Ishikawa (cell line): ENCODE measurements around the gene NKX1-1.

Experiments
- CEBPB ChIP-seq: IDR thresholded peaks from 2 replicates; pipeline ENCODE4 v1.6.1; 2012
- CREB1 ChIP-seq: IDR thresholded peaks from 2 replicates; pipeline ENCODE4 v1.6.1; 2012; ENCODE audit warnings: low read depth
- EGR1 ChIP-seq: IDR thresholded peaks from 2 replicates; pipeline ENCODE4 v1.6.1; 2012
- EP300 ChIP-seq: IDR thresholded peaks from 2 replicates; pipeline ENCODE4 v1.6.1; 2012; ENCODE audit warnings: borderline replicate concordance
- FOXM1 ChIP-seq: IDR thresholded peaks from 2 replicates; pipeline ENCODE4 v1.6.1; 2012; ENCODE audit warnings: low read depth, borderline replicate concordance
- MAX ChIP-seq: IDR thresholded peaks from 2 replicates; pipeline ENCODE4 v1.6.1; 2012
- NFIC ChIP-seq: IDR thresholded peaks from 2 replicates; pipeline ENCODE4 v1.6.1; 2012
- RAD21 ChIP-seq: IDR thresholded peaks from 2 replicates; pipeline ENCODE4 v1.6.1; 2012; ENCODE audit warnings: low read depth
- REST ChIP-seq: IDR thresholded peaks from 2 replicates; pipeline ENCODE4 v1.6.1; 2012; ENCODE audit warnings: low read depth, mild to moderate bottlenecking
- TAF1 ChIP-seq: IDR thresholded peaks from 2 replicates; pipeline ENCODE4 v1.6.1; 2012; ENCODE audit warnings: low read depth, mild to moderate bottlenecking
- TCF12 ChIP-seq: IDR thresholded peaks from 2 replicates; pipeline ENCODE4 v1.6.1; 2012; ENCODE audit warnings: low read depth
- TEAD4 ChIP-seq: IDR thresholded peaks from 2 replicates; pipeline ENCODE4 v1.6.1; 2012
- YY1 ChIP-seq: IDR thresholded peaks from 2 replicates; pipeline ENCODE4 v1.6.1; 2012; ENCODE audit warnings: low read depth
- ZBTB7A ChIP-seq: IDR thresholded peaks from 2 replicates; pipeline ENCODE4 v1.6.1; 2012; ENCODE audit warnings: low read depth
- TF ChIP-seq, protein P1 (sequence below): IDR thresholded peaks from 2 replicates; pipeline ENCODE4 v1.6.1; 2012

NKX1-1 gene

DNA sequence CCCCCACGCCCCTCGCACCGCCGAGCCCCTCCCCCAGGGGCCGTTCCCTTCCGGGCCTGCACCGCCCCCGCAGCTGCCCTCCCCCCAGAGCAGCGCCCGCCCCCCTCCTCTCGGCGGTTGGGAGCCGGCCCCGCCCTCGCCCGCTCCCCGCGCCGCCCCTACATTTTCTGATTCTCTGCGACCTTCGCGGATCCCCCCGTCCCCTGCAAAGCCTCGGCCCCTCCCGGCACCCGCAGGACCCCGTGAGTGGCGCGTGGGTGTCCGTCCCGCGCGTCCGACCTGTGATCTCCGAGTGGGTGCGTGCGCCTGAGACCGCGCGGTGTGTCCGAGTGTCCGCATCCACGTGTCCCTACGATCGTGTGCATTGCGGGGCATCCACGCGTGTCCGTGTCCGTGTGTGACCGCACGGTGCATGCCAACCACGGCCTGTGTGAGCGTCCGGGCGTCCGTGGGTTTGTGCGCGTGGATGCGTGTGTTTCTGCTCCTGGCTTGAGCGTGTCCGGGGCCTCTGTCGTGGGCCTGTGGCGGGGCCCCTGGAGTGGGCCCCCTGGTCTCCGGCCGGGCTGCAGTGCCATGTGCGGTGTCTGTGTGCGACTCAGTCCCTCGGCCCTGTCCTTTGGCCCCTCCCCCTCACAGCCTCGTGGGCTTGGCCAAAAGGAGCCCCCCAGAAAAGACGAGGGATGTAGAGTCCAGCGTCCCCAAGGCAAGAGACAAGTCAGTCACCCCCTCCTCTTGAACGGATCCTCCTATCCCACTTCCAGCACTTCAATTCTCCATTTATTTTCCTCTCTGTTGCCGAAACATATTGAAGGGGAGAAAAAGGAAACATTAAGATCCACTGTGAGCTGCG, 8.8 kb upstream of the NKX1-1 start:
- TF ChIP-seq NFIC, result no peak
- no peak for TF ChIP-seq REST
- TF ChIP-seq, protein P1, sequence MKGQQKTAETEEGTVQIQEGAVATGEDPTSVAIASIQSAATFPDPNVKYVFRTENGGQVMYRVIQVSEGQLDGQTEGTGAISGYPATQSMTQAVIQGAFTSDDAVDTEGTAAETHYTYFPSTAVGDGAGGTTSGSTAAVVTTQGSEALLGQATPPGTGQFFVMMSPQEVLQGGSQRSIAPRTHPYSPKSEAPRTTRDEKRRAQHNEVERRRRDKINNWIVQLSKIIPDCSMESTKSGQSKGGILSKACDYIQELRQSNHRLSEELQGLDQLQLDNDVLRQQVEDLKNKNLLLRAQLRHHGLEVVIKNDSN, result no peak
- TF ChIP-seq TCF12, result no peak
- no peak for TF ChIP-seq EP300
- no peak for TF ChIP-seq YY1
- TF ChIP-seq ZBTB7A, result no peak
- TF ChIP-seq TEAD4, result no peak
- TF ChIP-seq MAX, result no peak
- no peak for TF ChIP-seq TAF1
- TF ChIP-seq FOXM1, result no peak
- TF ChIP-seq RAD21, result no peak
- TF ChIP-seq CREB1, result no peak
- TF ChIP-seq EGR1, result no peak
- no peak for TF ChIP-seq CEBPB

DNA sequence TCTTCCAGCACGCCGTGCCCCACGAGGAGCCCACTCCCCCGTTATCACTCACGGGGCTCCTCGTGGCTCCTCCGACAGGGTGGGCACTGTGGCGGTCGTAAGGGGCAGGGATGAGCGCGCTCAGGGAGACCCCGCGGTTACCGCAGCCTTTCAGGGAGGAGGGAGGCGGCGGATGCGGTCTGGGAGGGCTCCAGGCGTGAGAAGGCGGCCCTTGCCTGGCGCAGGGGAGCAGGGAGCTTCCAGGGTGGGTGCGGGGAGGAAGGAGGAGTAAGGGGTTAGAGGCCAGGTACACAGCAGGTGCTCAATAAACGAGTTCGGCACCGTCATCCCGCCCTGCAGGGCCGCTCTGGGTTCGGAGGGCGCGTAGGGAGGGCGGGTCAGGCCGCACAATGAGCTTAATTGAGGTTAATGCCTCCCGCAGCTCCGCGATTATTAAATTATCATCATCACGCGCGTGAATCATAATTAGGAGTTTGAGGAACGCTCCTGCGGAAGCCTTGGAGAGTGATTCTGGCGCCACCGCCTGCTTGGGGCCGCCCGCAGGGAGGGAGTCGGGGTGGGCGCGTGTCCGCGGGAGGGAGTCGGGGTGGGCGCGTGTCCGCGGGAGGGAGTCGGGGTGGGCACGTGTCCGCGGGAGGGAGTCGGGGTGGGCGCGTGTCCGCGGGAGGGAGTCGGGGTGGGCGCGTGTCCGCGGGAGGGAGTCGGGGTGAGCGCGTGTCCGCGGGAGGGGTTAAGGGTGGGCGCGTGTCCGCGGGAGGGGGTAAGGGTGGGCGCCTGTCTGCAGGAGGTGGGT, 7.6 kb upstream of the NKX1-1 start:
- TF ChIP-seq CREB1 (no peak), REST (no peak), CEBPB (no peak), RAD21 (no peak), ZBTB7A (no peak), TAF1 (no peak), EGR1 (no peak), NFIC (no peak), EP300 (no peak), YY1 (no peak)
- TF ChIP-seq, protein P1, result no peak

DNA sequence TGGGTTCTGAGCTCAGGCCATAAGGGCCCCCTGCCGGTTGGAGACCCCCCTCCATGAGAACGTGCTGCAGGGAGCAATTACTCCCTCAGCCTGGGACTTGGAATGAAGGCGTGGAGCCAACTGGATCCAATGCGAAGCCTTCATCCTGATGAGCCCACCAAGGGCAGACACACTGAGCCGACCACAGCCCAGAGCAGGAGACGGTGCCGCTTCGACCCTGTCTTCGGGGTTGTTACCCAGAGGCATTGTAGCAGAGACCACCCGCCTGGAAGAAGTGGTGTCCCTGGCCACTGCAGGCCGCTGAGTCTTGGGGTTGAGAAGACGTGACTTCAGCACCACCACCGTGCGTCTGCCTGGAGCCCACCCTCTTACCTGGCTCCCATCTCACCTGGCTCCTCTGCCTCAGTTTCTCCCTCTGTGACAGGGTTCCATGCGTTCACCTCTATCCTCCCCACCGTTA, 7.0 kb upstream of the NKX1-1 start:
- no peak for TF ChIP-seq TAF1
- no peak for TF ChIP-seq CEBPB
- no peak for TF ChIP-seq ZBTB7A
- TF ChIP-seq TEAD4, result no peak
- no peak for TF ChIP-seq NFIC
- TF ChIP-seq, protein P1, result no peak
- no peak for TF ChIP-seq REST
- TF ChIP-seq YY1, result no peak
- TF ChIP-seq EP300, result no peak
- no peak for TF ChIP-seq FOXM1
- TF ChIP-seq EGR1, result no peak
- TF ChIP-seq RAD21, result no peak
- TF ChIP-seq MAX, result no peak
- TF ChIP-seq TCF12, result no peak
- TF ChIP-seq CREB1, result no peak
